HG02981 (cell line): ENCODE measurements around the gene F2RL1.
"Not testable (repeated sequence)": the region's sequence is repeated elsewhere in the genome, so short reads cannot be mapped to it uniquely, and the experiment has no call there.

Experiments
- ATAC-seq: cut with Tn5 transposase; IDR thresholded peaks from one replicate; pipeline ENCODE4 v1.9.1; 2021; ENCODE audit warnings: mild to moderate bottlenecking, moderate library complexity; ENCODE audit not compliant: unreplicated experiment

F2RL1 gene

GRCh38 chr5:76849419-76850291, 30.8 kb downstream of the F2RL1 start, which contains the start of gene S100Z:
Gene S100Z (plus strand): TSS chr5:76850014. CDS start chr5:76875360, 25,346 bp downstream.
- ATAC-seq = no peak

GRCh38 chr5:76850543-76851145, 31.8 kb downstream of the F2RL1 start:
- no peak for ATAC-seq

GRCh38 chr5:76851728-76852369, 33.0 kb downstream of the F2RL1 start:
- no peak for ATAC-seq

GRCh38 chr5:76852772-76853171, 33.9 kb downstream of the F2RL1 start:
- no peak for ATAC-seq

- not testable (repeated sequence) for ATAC-seq
Observed at GRCh38 chr5:76853741-76854140, 34.9 kb downstream of the F2RL1 start.

- ATAC-seq = no peak
Observed at GRCh38 chr5:76854644-76855043, 35.8 kb downstream of the F2RL1 start.

DNA sequence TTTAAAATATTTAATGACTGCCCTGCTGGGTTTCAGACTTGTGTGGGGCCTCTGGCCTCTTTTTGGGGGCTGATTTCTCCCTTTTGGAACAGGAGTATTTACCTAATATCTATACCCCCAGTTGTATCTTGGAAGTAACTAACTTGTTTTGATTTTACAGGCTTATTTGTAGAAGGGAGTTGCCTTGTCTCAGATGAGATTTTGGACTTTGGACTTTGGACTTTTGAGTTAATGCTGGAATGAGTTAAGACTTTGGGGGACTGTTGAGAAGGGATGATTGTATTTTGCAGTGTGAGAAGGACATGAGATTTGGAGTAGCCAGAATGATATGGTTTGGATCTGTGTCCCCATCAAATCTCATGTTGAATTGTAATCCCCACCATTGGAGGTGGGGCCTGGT, 36.7 kb downstream of the F2RL1 start:
- not testable (repeated sequence) for ATAC-seq

- no peak for ATAC-seq
Observed at GRCh38 chr5:76855961-76856360, 37.1 kb downstream of the F2RL1 start.

DNA sequence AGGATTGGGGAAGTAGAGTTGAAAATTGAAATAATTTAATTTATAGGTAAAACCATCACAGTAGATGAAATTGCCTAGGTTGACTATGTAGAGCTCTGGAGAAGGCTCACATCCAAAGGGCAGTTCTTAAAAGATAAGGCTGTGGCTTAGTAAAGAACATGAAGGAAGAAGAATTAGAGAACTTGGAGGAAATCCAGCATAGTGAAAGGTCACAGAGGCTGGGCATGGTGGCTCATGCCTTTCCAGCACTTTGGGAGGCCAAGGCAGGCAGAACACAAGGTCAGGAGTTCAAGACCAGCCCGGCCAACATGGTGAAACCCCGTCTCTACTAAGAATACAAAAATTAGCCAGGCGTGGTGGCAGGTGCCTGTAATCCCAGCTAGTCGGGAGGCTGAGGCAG, 38.0 kb downstream of the F2RL1 start:
- not testable (repeated sequence) for ATAC-seq

DNA sequence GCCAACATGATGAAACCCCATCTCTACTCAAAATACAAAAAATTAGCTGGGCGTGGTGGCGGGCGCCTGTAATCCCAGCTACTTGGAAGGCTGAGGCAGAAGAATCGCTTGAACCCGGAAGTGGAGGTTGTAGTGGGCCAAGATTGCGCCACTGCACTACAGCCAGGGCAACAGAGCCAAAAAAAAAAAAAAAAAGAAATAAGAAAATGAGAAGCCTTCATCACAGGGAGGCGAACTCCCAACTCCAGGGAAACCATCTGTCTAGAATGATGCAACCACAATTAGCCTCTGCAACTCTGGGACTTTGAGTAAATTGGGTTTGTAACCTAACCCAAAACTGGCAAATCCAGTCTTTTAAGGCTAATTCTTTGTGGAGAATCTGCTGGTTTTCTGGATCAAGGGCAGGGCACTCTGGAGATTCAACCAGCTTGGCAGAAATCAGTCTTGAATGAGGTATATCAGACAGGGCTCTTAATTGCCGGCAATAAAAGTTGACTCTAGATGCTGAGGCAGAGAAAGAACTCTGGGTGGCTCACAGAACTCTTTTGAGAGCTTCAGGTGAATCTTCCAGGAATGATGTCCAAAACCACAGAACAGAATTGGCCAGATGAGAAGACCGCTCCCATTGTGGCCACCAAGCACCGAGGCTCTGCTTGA, 40.9 kb downstream of the F2RL1 start:
- no peak for ATAC-seq

GRCh38 chr5:76861612-76862011, 42.8 kb downstream of the F2RL1 start:
- no peak for ATAC-seq

- ATAC-seq = no peak
Observed at GRCh38 chr5:76863001-76863400, 44.2 kb downstream of the F2RL1 start.

GRCh38 chr5:76866503-76866902, 47.7 kb downstream of the F2RL1 start:
- no peak for ATAC-seq

DNA sequence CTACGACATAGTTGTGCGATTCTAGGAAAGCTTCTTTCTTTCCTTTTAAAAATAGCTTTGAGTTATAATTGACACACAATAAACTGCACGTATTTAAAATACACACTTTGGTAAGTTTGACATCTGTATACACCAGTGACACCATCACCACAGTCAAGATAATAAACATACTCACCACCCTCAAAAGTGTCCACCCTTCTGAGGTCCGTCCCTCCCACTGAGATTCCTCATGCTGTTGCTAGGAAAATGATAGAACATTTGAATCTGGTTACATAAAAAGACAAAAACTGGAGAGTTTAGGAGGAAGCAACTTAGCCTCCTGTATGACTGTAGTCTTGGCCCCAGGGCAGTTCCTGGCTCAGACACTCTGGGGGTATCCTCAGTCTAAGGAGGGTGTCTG, 48.2 kb downstream of the F2RL1 start:
- no peak for ATAC-seq

DNA sequence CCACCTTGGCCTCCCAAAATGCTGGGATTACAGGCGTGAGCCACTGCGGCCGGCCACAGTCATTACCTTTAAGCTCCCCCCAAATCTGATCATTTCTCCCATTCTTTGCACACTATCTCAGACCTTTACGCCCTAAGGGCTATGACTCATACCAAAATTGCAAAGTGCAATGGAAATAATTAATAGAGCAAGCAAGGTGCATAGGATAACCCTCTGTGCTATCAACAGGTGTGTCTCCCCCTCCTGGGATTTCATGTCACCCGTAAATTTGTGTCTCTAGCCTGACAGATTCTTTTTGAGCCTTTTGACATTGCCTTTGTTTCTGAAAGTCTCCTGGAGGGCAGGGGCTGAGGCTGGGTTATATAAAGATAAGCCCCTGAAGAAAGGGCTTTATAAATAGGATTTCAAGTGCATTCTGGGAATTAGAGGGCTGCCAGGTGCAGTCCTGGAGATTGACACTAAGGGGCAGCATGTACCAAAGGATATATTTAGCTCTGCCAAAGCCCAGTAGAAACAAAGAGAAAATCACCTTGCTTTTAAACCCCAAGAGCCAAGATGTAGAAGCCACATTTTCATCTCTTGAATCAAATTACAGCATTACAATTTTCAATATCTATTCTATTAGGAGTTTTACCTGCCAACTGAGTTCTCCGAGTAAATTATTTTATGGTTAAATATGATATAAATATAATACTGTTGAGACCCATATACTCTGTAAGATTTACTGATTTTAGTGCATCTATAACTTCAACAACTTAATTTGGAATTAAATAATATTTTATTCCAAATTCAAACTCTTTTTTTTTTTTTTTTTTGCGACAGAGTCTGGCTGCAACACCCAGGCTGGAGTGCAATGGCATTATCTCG, 49.2 kb downstream of the F2RL1 start:
- no peak for ATAC-seq

DNA sequence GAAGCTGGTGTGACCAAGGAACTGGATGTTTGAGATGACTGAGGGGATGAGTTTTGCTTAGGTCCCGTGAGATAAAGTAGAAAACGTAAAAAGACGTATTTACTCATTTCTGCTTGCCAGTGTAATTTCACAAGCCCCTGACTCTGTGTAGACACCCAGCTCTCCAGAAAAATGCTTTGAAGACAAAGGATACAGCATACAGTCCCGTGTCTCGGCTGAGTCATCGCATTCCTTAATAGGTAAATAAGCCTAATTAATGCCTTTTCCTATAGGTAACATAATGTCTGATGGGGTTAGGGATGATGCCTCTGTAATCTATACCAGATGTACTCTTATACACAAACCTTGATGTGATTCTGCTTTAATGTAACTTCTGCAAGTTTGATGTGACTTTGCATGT, 51.2 kb downstream of the F2RL1 start:
- no peak for ATAC-seq

- no peak for ATAC-seq
Observed at GRCh38 chr5:76874088-76874581, 55.3 kb downstream of the F2RL1 start.
